ENCODE measurements around the gene FRMD6.

DNA sequence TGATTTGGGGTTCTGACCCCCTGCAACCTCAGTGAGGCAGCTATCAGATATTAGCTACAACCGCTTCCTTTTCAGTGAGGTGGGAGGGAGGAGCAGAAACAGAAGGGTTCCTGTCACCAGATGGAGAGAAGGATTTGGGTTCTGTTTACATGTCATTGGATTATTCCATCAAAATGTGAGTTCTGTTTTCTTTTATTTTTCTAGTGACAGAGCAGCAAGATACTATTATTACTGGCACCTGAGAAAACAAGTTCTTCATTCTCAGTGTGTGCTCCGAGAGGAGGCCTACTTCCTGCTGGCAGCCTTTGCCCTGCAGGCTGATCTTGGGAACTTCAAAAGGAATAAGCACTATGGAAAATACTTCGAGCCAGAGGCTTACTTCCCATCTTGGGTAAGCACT, 52.8 kb downstream of the FRMD6 start:
- TF ChIP-seq, protein P1, sequence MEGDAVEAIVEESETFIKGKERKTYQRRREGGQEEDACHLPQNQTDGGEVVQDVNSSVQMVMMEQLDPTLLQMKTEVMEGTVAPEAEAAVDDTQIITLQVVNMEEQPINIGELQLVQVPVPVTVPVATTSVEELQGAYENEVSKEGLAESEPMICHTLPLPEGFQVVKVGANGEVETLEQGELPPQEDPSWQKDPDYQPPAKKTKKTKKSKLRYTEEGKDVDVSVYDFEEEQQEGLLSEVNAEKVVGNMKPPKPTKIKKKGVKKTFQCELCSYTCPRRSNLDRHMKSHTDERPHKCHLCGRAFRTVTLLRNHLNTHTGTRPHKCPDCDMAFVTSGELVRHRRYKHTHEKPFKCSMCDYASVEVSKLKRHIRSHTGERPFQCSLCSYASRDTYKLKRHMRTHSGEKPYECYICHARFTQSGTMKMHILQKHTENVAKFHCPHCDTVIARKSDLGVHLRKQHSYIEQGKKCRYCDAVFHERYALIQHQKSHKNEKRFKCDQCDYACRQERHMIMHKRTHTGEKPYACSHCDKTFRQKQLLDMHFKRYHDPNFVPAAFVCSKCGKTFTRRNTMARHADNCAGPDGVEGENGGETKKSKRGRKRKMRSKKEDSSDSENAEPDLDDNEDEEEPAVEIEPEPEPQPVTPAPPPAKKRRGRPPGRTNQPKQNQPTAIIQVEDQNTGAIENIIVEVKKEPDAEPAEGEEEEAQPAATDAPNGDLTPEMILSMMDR (IDR thresholded peaks at IDR 0.05; ENCODE audit: insufficient read depth, low read length): no peak
- no peak for TF ChIP-seq POLR2AphosphoS5 (IDR thresholded peaks at IDR 0.05; ENCODE audit: low read depth)
